ENCODE results near the gene BRD9.
"Not testable (repeated sequence)": the region's sequence is repeated elsewhere in the genome, so short reads cannot be mapped to it uniquely, and the experiment has no call there.

The BRD9 gene

GRCh38 chr5:845031-845675 is 47.4 kb downstream of the BRD9 start:
- in situ Hi-C loops (cut with MboI; ENCODE audit: low pct_unique_long_range_greater_than_20kb, low sequenced_read_pairs, unreplicated experiment), result not testable (repeated sequence)

GRCh38 chr5:844426-844825 is 48.2 kb downstream of the BRD9 start:
- DNase-seq (ENCODE audit: low spot score); in situ Hi-C loops (cut with MboI; ENCODE audit: low pct_unique_long_range_greater_than_20kb, low sequenced_read_pairs, unreplicated experiment): not testable (repeated sequence)

More at GRCh38 chr5:845031-845675, 47.4 kb downstream of the BRD9 start:
- not testable (repeated sequence) for DNase-seq (ENCODE audit: low spot score)

- DNase-seq (ENCODE audit: low spot score); in situ Hi-C loops (cut with MboI; ENCODE audit: low pct_unique_long_range_greater_than_20kb, low sequenced_read_pairs, unreplicated experiment): not testable (repeated sequence)
Measured at GRCh38 chr5:843926-844325, 48.7 kb downstream of the BRD9 start.

- in situ Hi-C loops (cut with MboI; ENCODE audit: low pct_unique_long_range_greater_than_20kb, low sequenced_read_pairs, unreplicated experiment); DNase-seq (ENCODE audit: low spot score): not testable (repeated sequence)
Measured at GRCh38 chr5:843371-843770, 49.2 kb downstream of the BRD9 start.

- in situ Hi-C loops (cut with MboI; ENCODE audit: low pct_unique_long_range_greater_than_20kb, low sequenced_read_pairs, unreplicated experiment); DNase-seq (ENCODE audit: low spot score): not testable (repeated sequence)
Measured at GRCh38 chr5:842402-843221, 50.0 kb downstream of the BRD9 start.

GRCh38 chr5:841531-842401 is 50.8 kb downstream of the BRD9 start:
- DNase-seq (ENCODE audit: low spot score); in situ Hi-C loops (cut with MboI; ENCODE audit: low pct_unique_long_range_greater_than_20kb, low sequenced_read_pairs, unreplicated experiment): not testable (repeated sequence)

- DNase-seq (ENCODE audit: low spot score); in situ Hi-C loops (cut with MboI; ENCODE audit: low pct_unique_long_range_greater_than_20kb, low sequenced_read_pairs, unreplicated experiment): not testable (repeated sequence)
Measured at GRCh38 chr5:840974-841435, 51.6 kb downstream of the BRD9 start.

GRCh38 chr5:840118-840973 is 52.3 kb downstream of the BRD9 start:
- in situ Hi-C loops (cut with MboI; ENCODE audit: low pct_unique_long_range_greater_than_20kb, low sequenced_read_pairs, unreplicated experiment); DNase-seq (ENCODE audit: low spot score): not testable (repeated sequence)

- in situ Hi-C loops (cut with MboI; ENCODE audit: low pct_unique_long_range_greater_than_20kb, low sequenced_read_pairs, unreplicated experiment); DNase-seq (ENCODE audit: low spot score): not testable (repeated sequence)
Measured at GRCh38 chr5:838431-838851, 54.2 kb downstream of the BRD9 start.

GRCh38 chr5:837621-838121 is 54.9 kb downstream of the BRD9 start:
- in situ Hi-C loops (cut with MboI; ENCODE audit: low pct_unique_long_range_greater_than_20kb, low sequenced_read_pairs, unreplicated experiment); DNase-seq (ENCODE audit: low spot score): not testable (repeated sequence)

GRCh38 chr5:835933-836612 is 56.5 kb downstream of the BRD9 start:
- DNase-seq (ENCODE audit: low spot score); in situ Hi-C loops (cut with MboI; ENCODE audit: low pct_unique_long_range_greater_than_20kb, low sequenced_read_pairs, unreplicated experiment): not testable (repeated sequence)

GRCh38 chr5:834013-834412 is 58.6 kb downstream of the BRD9 start:
- DNase-seq (ENCODE audit: low spot score); in situ Hi-C loops (cut with MboI; ENCODE audit: low pct_unique_long_range_greater_than_20kb, low sequenced_read_pairs, unreplicated experiment): not testable (repeated sequence)

- in situ Hi-C loops (cut with MboI; ENCODE audit: low pct_unique_long_range_greater_than_20kb, low sequenced_read_pairs, unreplicated experiment); DNase-seq (ENCODE audit: low spot score): not testable (repeated sequence)
Measured at GRCh38 chr5:828194-828593, 64.4 kb downstream of the BRD9 start.

- DNase-seq (ENCODE audit: low spot score); in situ Hi-C loops (cut with MboI; ENCODE audit: low pct_unique_long_range_greater_than_20kb, low sequenced_read_pairs, unreplicated experiment): not testable (repeated sequence)
Measured at GRCh38 chr5:825544-825943, 67.1 kb downstream of the BRD9 start.

Data from GM13977 (cell line).